Activated CD8-positive, alpha-beta T cell treated with anti-CD3 and anti-CD28 coated beads, Interleukin-2, amount 10 ng/mL, durations not matched to agents 7 days and 5 days (primary cell): ENCODE measurements around the gene TPM1. TPM values are rescaled to one million over a fixed set of nuclear protein-coding genes. Genes with fewer than 3 reads are reported as not detected.

Experiments used
- ATAC-seq: fragments of 150-1000 bp; cut with Tn5 transposase; one replicate; pipeline ENCODE4 v1.10.0; 2021; ENCODE audit warnings: moderate library complexity
- CTCF ChIA-PET: fragments of 350-600 bp; sonication (Branson Sonifier 250); formaldehyde crosslinking; loops from one replicate; lab custom pipeline; 2021; ENCODE audit warnings: antibody characterized with exemption; lab: Charles Lee
- POLR2A ChIA-PET: fragments of 350-600 bp; sonication (Branson Sonifier 250); formaldehyde crosslinking; loops from one replicate; lab custom pipeline; 2021; ENCODE audit warnings: antibody characterized with exemption; lab: Charles Lee
- DNase-seq: peaks from one replicate; pipeline ENCODE4 v3.0.0-alpha.2; 2020
- H3K27ac Mint-ChIP-seq: one replicate; pipeline ENCODE4 v1.8.0; 2021; ENCODE audit warnings: mild to moderate bottlenecking, mixed read lengths
- H3K27me3 Mint-ChIP-seq: one replicate; pipeline ENCODE4 v1.8.0; 2021; ENCODE audit warnings: low read depth, mixed read lengths
- H3K36me3 Mint-ChIP-seq: one replicate; pipeline ENCODE4 v1.8.0; 2021; ENCODE audit warnings: low read depth, mixed read lengths
- H3K4me1 Mint-ChIP-seq: one replicate; pipeline ENCODE4 v1.8.0; 2021; ENCODE audit warnings: low read depth, mixed read lengths
- H3K4me3 Mint-ChIP-seq: one replicate; pipeline ENCODE4 v1.8.0; 2021; ENCODE audit warnings: mild to moderate bottlenecking, mixed read lengths
- H3K9me3 Mint-ChIP-seq: one replicate; pipeline ENCODE4 v1.8.0; 2022; ENCODE audit warnings: mixed read lengths; ENCODE audit not compliant: insufficient read depth
- total RNA-seq, 2 experiments: library from RNA; stranded (reverse); gene quantifications; one replicate each; pipeline ENCODE4 v1.2.3, GENCODE V29; 2021

The TPM1 gene
- total RNA-seq, 2 experiments from 2014 or later, result 7.4 to 7.8 TPM

- no peak overlapping the region for H3K4me3 Mint-ChIP-seq
- no peaks in the 10 kb centered on the region for H3K4me1 Mint-ChIP-seq
- H3K36me3 Mint-ChIP-seq, result no peaks in the 10 kb centered on the region
- ChIA-PET CTCF (no interaction called here), POLR2A (no interaction called here)
- peaks cover 3% of the 10 kb centered on the region for H3K27me3 Mint-ChIP-seq
- H3K9me3 Mint-ChIP-seq, result no peaks in the 10 kb centered on the region
- ATAC-seq, result no peak
- DNase-seq, result no peak
- H3K27ac Mint-ChIP-seq, result no peak overlapping the region
Observed at GRCh38 chr15:63006032-63006878, 36.3 kb upstream of the TPM1 start.

GRCh38 chr15:63008333-63009049, 34.1 kb upstream of the TPM1 start:
- no peaks in the 10 kb centered on the region for H3K9me3 Mint-ChIP-seq
- no peak overlapping the region for H3K4me3 Mint-ChIP-seq
- H3K27ac Mint-ChIP-seq, result no peak overlapping the region
- no peaks in the 10 kb centered on the region for H3K27me3 Mint-ChIP-seq
- ATAC-seq (no peak), DNase-seq (no peak)
- H3K36me3 Mint-ChIP-seq, result no peaks in the 10 kb centered on the region
- ChIA-PET POLR2A (no interaction called here), CTCF (interaction anchor here (1.0 kb wide), 1 partner anchor 10 kb away, joined by 3 read pairs; no protein-coding TSS in a partner anchor)
- H3K4me1 Mint-ChIP-seq, result no peaks in the 10 kb centered on the region

- DNase-seq, result no peak
- H3K27ac Mint-ChIP-seq, result no peak overlapping the region
- ATAC-seq, result no peak
- H3K9me3 Mint-ChIP-seq, result no peaks in the 10 kb centered on the region
- ChIA-PET POLR2A (no interaction called here), CTCF (no interaction called here)
- H3K4me1 Mint-ChIP-seq, result peaks cover 3% of the 10 kb centered on the region
- H3K36me3 Mint-ChIP-seq, result no peaks in the 10 kb centered on the region
- H3K4me3 Mint-ChIP-seq, result no peak overlapping the region
- no peaks in the 10 kb centered on the region for H3K27me3 Mint-ChIP-seq
Observed at GRCh38 chr15:63010386-63010785, 32.2 kb upstream of the TPM1 start.

GRCh38 chr15:63010920-63011693, 31.4 kb upstream of the TPM1 start:
- Mint-ChIP-seq H3K4me1 (peaks cover 7% of the 10 kb centered on the region), H3K27ac (no peak overlapping the region), H3K36me3 (no peaks in the 10 kb centered on the region), H3K4me3 (no peak overlapping the region), H3K9me3 (no peaks in the 10 kb centered on the region), H3K27me3 (no peaks in the 10 kb centered on the region)
- ATAC-seq (no peak), DNase-seq (no peak)
- CTCF ChIA-PET, result no interaction called here
- POLR2A ChIA-PET, result no interaction called here

GRCh38 chr15:63012444-63012843, 30.1 kb upstream of the TPM1 start:
- ATAC-seq, result no peak
- Mint-ChIP-seq H3K4me1 (peaks cover 7% of the 10 kb centered on the region), H3K36me3 (no peaks in the 10 kb centered on the region), H3K27me3 (no peaks in the 10 kb centered on the region), H3K4me3 (no peak overlapping the region), H3K9me3 (no peaks in the 10 kb centered on the region), H3K27ac (no peak overlapping the region)
- DNase-seq, result no peak
- CTCF ChIA-PET, result no interaction called here
- POLR2A ChIA-PET, result no interaction called here

GRCh38 chr15:63013052-63013808, 29.3 kb upstream of the TPM1 start:
- peaks cover 7% of the 10 kb centered on the region for H3K4me1 Mint-ChIP-seq
- no peaks in the 10 kb centered on the region for H3K9me3 Mint-ChIP-seq
- ChIA-PET CTCF (interaction anchor here (0.6 kb wide), 1 partner anchor 198 kb away, joined by 3 read pairs; no protein-coding TSS in a partner anchor), POLR2A (no interaction called here)
- no peak overlapping the region for H3K4me3 Mint-ChIP-seq
- no peak overlapping the region for H3K27ac Mint-ChIP-seq
- ATAC-seq (no peak), DNase-seq (no peak)
- no peaks in the 10 kb centered on the region for H3K27me3 Mint-ChIP-seq
- H3K36me3 Mint-ChIP-seq, result no peaks in the 10 kb centered on the region

DNA sequence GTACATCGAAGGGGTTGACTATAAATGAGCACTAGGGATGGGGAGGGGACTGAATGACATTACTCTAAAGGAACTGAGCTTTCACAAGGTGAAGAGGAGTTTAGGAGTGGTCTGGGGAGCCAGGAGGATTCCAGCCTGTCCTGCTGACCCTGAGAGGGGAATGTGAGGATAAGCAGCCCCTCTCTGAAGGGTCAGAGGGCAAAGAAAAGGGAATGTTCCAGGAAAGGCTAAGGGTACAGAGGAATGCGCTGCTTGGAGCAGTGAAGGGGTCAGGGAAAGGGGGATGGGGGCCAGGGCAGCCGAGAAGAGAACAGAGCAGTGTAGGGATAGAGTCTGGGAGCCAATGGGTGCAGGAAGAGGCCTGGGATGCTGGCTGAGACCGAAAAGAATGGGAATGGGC, 28.0 kb upstream of the TPM1 start:
- Mint-ChIP-seq H3K27ac (no peak overlapping the region), H3K4me3 (no peak overlapping the region), H3K36me3 (no peaks in the 10 kb centered on the region), H3K4me1 (peaks cover 7% of the 10 kb centered on the region), H3K27me3 (peaks cover 3% of the 10 kb centered on the region), H3K9me3 (no peaks in the 10 kb centered on the region)
- no peak for DNase-seq
- ChIA-PET CTCF (interaction anchor here (3.0 kb wide), 1 partner anchor 33 kb away, joined by 11 read pairs; no protein-coding TSS in a partner anchor), POLR2A (no interaction called here)
- no peak for ATAC-seq

DNA sequence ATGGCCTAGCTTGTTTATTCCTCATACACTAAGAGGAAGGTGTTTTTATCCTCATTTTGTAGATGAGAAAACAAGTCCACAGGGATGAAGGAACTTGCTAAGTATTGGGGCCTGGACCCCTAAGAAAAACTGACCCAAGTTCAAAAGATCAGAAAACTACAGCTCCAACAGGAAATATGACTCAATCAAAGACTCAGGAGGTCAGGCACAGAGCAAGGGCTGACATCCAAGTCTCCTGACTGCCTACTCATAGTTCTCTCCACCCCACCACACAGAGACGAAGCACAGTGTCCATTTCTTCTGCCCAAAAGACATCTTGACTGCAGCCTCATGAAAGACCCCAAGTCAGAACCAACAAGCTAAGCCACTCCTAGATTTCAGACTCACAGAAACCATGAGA, 26.9 kb upstream of the TPM1 start:
- ChIA-PET POLR2A (no interaction called here), CTCF (interaction anchor here (3.0 kb wide), 1 partner anchor 32 kb away, joined by 11 read pairs; no protein-coding TSS in a partner anchor)
- no peak overlapping the region for H3K27ac Mint-ChIP-seq
- H3K4me3 Mint-ChIP-seq, result no peak overlapping the region
- H3K4me1 Mint-ChIP-seq, result peaks cover 7% of the 10 kb centered on the region
- DNase-seq (no peak), ATAC-seq (no peak)
- no peaks in the 10 kb centered on the region for H3K36me3 Mint-ChIP-seq
- H3K27me3 Mint-ChIP-seq, result peaks cover 5% of the 10 kb centered on the region
- H3K9me3 Mint-ChIP-seq, result no peaks in the 10 kb centered on the region

DNA sequence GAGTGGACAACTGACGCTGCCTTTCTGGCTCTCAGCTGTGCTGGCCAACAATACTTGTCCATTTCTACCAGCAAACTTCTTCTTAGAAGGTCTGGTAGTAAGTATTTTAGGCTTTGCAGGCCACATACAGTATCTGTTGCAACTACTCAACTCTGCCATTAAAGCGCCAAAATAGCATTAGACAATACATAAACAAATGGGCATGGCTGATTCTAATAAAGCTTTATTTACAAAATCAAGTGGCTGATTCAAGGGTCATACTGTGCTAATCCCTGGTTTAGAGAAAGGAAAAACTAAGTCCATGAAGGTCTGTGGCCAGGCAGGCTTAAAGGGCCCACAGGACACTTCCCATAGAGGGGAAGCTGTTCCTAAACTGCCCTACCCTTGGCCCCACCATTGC, 26.3 kb upstream of the TPM1 start:
- ChIA-PET POLR2A (no interaction called here), CTCF (interaction anchor here (3.0 kb wide), 1 partner anchor 31 kb away, joined by 11 read pairs; no protein-coding TSS in a partner anchor)
- Mint-ChIP-seq H3K4me1 (peaks cover 7% of the 10 kb centered on the region), H3K4me3 (no peak overlapping the region), H3K27ac (no peak overlapping the region), H3K27me3 (peaks cover 8% of the 10 kb centered on the region), H3K36me3 (no peaks in the 10 kb centered on the region), H3K9me3 (no peaks in the 10 kb centered on the region)
- ATAC-seq (no peak), DNase-seq (no peak)

DNA sequence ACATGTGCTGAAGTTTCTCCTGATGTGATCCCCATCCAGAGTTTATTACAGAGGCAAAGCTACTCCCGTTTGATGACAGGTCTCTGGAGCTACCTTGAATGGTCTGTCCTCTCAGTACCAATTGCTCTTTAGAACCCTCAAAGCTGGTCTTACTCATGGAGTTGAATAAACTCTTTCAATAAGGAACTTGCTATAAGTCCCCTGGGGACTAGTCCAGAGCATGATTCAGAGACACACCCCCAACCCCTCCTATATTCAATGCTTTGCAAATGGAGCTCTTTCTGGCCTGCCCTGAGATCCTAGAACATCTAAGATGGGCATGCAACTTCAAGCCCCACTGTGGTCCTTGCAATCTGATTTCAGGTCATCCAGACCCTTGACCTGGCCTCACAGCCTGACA, 23.9 kb upstream of the TPM1 start:
- H3K4me1 Mint-ChIP-seq, result peaks cover 7% of the 10 kb centered on the region
- ATAC-seq (no peak), DNase-seq (no peak)
- no peaks in the 10 kb centered on the region for H3K9me3 Mint-ChIP-seq
- peaks cover 8% of the 10 kb centered on the region for H3K27me3 Mint-ChIP-seq
- H3K27ac Mint-ChIP-seq, result no peak overlapping the region
- H3K4me3 Mint-ChIP-seq, result no peak overlapping the region
- POLR2A ChIA-PET, result no interaction called here
- CTCF ChIA-PET, result interaction anchor here (2.3 kb wide), 1 partner anchor 29 kb away, joined by 10 read pairs; no protein-coding TSS in a partner anchor
- H3K36me3 Mint-ChIP-seq, result no peaks in the 10 kb centered on the region

- no peak for ATAC-seq
Observed at GRCh38 chr15:63019511-63020109, 22.9 kb upstream of the TPM1 start.

More at GRCh38 chr15:63019511-63020109, 22.9 kb upstream of the TPM1 start:
- Mint-ChIP-seq H3K27me3 (peaks cover 8% of the 10 kb centered on the region), H3K4me1 (peaks cover 7% of the 10 kb centered on the region), H3K9me3 (no peaks in the 10 kb centered on the region), H3K27ac (no peak overlapping the region), H3K4me3 (no peak overlapping the region), H3K36me3 (no peaks in the 10 kb centered on the region)
- CTCF ChIA-PET, result interaction anchor here (2.3 kb wide), 1 partner anchor 28 kb away, joined by 10 read pairs; no protein-coding TSS in a partner anchor
- no peak for DNase-seq
- POLR2A ChIA-PET, result no interaction called here
